ENCODE data around the gene PRXL2A.

- TF ChIP-seq, protein P1, sequence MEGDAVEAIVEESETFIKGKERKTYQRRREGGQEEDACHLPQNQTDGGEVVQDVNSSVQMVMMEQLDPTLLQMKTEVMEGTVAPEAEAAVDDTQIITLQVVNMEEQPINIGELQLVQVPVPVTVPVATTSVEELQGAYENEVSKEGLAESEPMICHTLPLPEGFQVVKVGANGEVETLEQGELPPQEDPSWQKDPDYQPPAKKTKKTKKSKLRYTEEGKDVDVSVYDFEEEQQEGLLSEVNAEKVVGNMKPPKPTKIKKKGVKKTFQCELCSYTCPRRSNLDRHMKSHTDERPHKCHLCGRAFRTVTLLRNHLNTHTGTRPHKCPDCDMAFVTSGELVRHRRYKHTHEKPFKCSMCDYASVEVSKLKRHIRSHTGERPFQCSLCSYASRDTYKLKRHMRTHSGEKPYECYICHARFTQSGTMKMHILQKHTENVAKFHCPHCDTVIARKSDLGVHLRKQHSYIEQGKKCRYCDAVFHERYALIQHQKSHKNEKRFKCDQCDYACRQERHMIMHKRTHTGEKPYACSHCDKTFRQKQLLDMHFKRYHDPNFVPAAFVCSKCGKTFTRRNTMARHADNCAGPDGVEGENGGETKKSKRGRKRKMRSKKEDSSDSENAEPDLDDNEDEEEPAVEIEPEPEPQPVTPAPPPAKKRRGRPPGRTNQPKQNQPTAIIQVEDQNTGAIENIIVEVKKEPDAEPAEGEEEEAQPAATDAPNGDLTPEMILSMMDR (IDR thresholded peaks at IDR 0.05 in 8 of 11, conservative IDR thresholded peaks at IDR 0.05 in 3 of 11): no peak
- TF ChIP-seq POLR2AphosphoS5 (IDR thresholded peaks at IDR 0.05): no peak
- no peak for TF ChIP-seq POLR2A (IDR thresholded peaks at IDR 0.05)
Measured at GRCh38 chr10:80421050-80421706, 12.8 kb downstream of the PRXL2A start.

Data from spleen (tissue), 7 donors.